HG03571 (cell line): ENCODE data around the gene TYW5.

Experiments used
- ATAC-seq: cut with Tn5 transposase; IDR thresholded peaks from one replicate; pipeline ENCODE4 v1.9.1; 2021; ENCODE audit not compliant: unreplicated experiment

TYW5 gene

GRCh38 chr2:199975273-199975895 lies 20.1 kb upstream of the TYW5 start:
- no peak for ATAC-seq

GRCh38 chr2:199973703-199974102 lies 18.4 kb upstream of the TYW5 start:
- ATAC-seq, result no peak

GRCh38 chr2:199972088-199972626 lies 16.9 kb upstream of the TYW5 start:
- no peak for ATAC-seq

GRCh38 chr2:199968126-199968525 lies 12.8 kb upstream of the TYW5 start:
- no peak for ATAC-seq

- no peak for ATAC-seq
Observed at GRCh38 chr2:199966976-199967375, 11.7 kb upstream of the TYW5 start.

- no peak for ATAC-seq
Observed at GRCh38 chr2:199966405-199966804, 11.1 kb upstream of the TYW5 start.

- peak; percentile 55 for ATAC-seq
Observed at GRCh38 chr2:199962203-199962602, 6.9 kb upstream of the TYW5 start.

GRCh38 chr2:199958014-199958413 lies 2.7 kb upstream of the TYW5 start:
- ATAC-seq, result no peak

GRCh38 chr2:199956062-199956380 lies 730 bp upstream of the TYW5 start:
- ATAC-seq, result no peak

GRCh38 chr2:199955007-199955338 lies 318 bp downstream of the TYW5 start:
- peak; percentile 37 for ATAC-seq

GRCh38 chr2:199951023-199951422 lies 4.3 kb downstream of the TYW5 start:
- no peak for ATAC-seq

- no peak for ATAC-seq
Observed at GRCh38 chr2:199950396-199950795, 4.9 kb downstream of the TYW5 start.

GRCh38 chr2:199946836-199947235 lies 8.5 kb downstream of the TYW5 start:
- ATAC-seq, result no peak

- ATAC-seq, result no peak
Observed at GRCh38 chr2:199946196-199946595, 9.1 kb downstream of the TYW5 start.

- no peak for ATAC-seq
Observed at GRCh38 chr2:199943373-199943772, 11.9 kb downstream of the TYW5 start.

GRCh38 chr2:199940373-199940772 lies 14.9 kb downstream of the TYW5 start:
- no peak for ATAC-seq

GRCh38 chr2:199936554-199936953 lies 18.7 kb downstream of the TYW5 start:
- no peak for ATAC-seq

- no peak for ATAC-seq
Observed at GRCh38 chr2:199933466-199933865, 21.8 kb downstream of the TYW5 start.

- ATAC-seq, result no peak
Observed at GRCh38 chr2:199932312-199932855, 22.9 kb downstream of the TYW5 start.

GRCh38 chr2:199929262-199929661 lies 26.0 kb downstream of the TYW5 start:
- ATAC-seq, result no peak

GRCh38 chr2:199928626-199929025 lies 26.7 kb downstream of the TYW5 start:
- ATAC-seq, result no peak

- ATAC-seq, result no peak
Observed at GRCh38 chr2:199928226-199928625, 27.1 kb downstream of the TYW5 start.

- ATAC-seq, result no peak
Observed at GRCh38 chr2:199926806-199927205, 28.5 kb downstream of the TYW5 start.
